Uterus (tissue), 4 donors: ENCODE measurements around the gene EVL. TPM values are rescaled to one million over a fixed set of nuclear protein-coding genes. Genes with fewer than 3 reads are reported as not detected.

Experiments
- DNase-seq, 2 donors: peaks; one replicate each; pipeline ENCODE4 v3.0.0-alpha.2; 2019 to 2020
- H3K27ac ChIP-seq, 2 donors: fragments of 200-600 bp; sonication (generic); 1 replicate in 1 of 2; 2 replicates in 1 of 2; pipeline ENCODE4 v1.5.1; 2016 to 2018
- H3K27me3 ChIP-seq, 2 donors: fragments of 200-600 bp; sonication (generic); one replicate each; pipeline ENCODE4 v1.5.1; 2018 to 2019; ENCODE audit warnings: control low read depth in 1 of 2
- H3K36me3 ChIP-seq, 2 donors: fragments of 200-600 bp; sonication (generic); one replicate each; pipeline ENCODE4 v1.5.1; 2019; ENCODE audit warnings: control low read depth in 1 of 2
- H3K4me1 ChIP-seq, 2 donors: fragments of 200-600 bp; sonication (generic); one replicate each; pipeline ENCODE4 v1.5.1; 2018 to 2019; ENCODE audit warnings: control low read depth in 1 of 2
- H3K4me3 ChIP-seq, 2 donors: fragments of 200-600 bp; sonication (generic); 1 replicate in 1 of 2; 2 replicates in 1 of 2; pipeline ENCODE4 v1.5.1; 2018 to 2019; ENCODE audit warnings: mild to moderate bottlenecking in 1 of 2
- H3K9me3 ChIP-seq, 2 donors: fragments of 200-600 bp; sonication (generic); one replicate each; pipeline ENCODE4 v1.5.1; 2019; ENCODE audit warnings: control low read depth in 1 of 2
- POLR2A ChIP-seq, 2 donors: fragments of 450-650 bp; IDR thresholded peaks; one replicate each; pipeline ENCODE4 v1.6.1; 2016; ENCODE audit warnings: antibody characterized with exemption in 2 of 2, mild to moderate bottlenecking in 1 of 2, moderate library complexity in 1 of 2
- intact Hi-C: fragments of 100-400 bp; cut with DNase I; formaldehyde crosslinking; loops from one replicate; pipeline ENCODE4 v1.15.1; 2023; ENCODE audit warnings: low total_unique reads
- total RNA-seq, 4 donors: library from RNA; depleted of rRNA in 3 of 4; stranded (reverse); fragments of >200 nt in 3 of 4; gene quantifications; one replicate each; pipeline versions ENCODE4 v1.1.0 to v1.2.4, GENCODE V29; 2014 to 2023
- TF ChIP-seq, protein P1 (sequence below), 4 experiments: fragments of 200-600 bp in 2 of 4; fragments of 450-650 bp in 2 of 4; sonication (generic) in 2 of 4; IDR thresholded peaks; one replicate each; pipeline ENCODE4 v1.5.1; 2016 to 2019; ENCODE audit warnings: antibody characterized with exemption in 4 of 4, mild to moderate bottlenecking in 2 of 4, moderate library complexity in 1 of 4
- donor health status: DM: yes; HTN: yes; CAD: no.

EVL gene
- total RNA-seq, 4 donors from 2014 or later: 22.1 to 133 (median 67.5) TPM

DNA sequence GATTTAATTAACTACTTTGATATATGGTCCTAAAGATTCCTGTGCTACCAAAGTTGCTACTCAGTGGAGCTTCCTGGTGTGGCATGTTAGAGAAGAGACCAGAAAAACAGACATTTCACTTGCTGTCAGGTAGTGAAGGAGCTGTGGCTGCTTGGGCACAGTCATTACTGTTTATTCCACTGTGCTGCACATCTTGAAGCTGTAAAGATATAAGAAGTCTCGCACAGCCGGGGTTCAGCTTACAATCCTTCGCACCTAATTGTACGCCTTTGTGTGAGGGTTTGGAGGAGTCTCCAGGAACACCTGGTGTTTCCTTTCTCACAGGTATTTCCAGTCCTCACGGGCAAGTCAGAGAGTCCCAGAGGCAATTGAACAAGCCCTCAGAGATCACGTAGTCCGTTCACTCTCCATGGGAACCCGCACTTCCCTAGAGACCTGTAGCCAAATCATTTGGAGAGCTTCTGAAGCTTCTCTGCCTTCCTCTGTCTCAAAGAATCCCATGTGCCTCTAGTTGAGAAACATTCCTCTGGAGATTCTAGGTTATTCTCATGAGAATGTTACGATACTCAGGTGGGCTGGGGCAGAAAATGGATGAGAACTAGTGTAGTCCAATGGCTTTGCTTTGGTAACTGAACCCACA, 4.1 kb downstream of the EVL start:
- H3K27ac ChIP-seq: no peak overlapping the region
- TF ChIP-seq, protein P1, sequence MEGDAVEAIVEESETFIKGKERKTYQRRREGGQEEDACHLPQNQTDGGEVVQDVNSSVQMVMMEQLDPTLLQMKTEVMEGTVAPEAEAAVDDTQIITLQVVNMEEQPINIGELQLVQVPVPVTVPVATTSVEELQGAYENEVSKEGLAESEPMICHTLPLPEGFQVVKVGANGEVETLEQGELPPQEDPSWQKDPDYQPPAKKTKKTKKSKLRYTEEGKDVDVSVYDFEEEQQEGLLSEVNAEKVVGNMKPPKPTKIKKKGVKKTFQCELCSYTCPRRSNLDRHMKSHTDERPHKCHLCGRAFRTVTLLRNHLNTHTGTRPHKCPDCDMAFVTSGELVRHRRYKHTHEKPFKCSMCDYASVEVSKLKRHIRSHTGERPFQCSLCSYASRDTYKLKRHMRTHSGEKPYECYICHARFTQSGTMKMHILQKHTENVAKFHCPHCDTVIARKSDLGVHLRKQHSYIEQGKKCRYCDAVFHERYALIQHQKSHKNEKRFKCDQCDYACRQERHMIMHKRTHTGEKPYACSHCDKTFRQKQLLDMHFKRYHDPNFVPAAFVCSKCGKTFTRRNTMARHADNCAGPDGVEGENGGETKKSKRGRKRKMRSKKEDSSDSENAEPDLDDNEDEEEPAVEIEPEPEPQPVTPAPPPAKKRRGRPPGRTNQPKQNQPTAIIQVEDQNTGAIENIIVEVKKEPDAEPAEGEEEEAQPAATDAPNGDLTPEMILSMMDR (IDR thresholded peaks at IDR 0.05): no peak
- no peak for TF ChIP-seq POLR2A (IDR thresholded peaks at IDR 0.05)
- no peaks in the 10 kb centered on the region for H3K4me1 ChIP-seq
- DNase-seq: no peak
- no peaks in the 10 kb centered on the region for H3K9me3 ChIP-seq
- no peak overlapping the region for H3K4me3 ChIP-seq
- intact Hi-C loops: no loop called here
- no peaks in the 10 kb centered on the region for H3K27me3 ChIP-seq
- H3K36me3 ChIP-seq: no peaks in the 10 kb centered on the region

DNA sequence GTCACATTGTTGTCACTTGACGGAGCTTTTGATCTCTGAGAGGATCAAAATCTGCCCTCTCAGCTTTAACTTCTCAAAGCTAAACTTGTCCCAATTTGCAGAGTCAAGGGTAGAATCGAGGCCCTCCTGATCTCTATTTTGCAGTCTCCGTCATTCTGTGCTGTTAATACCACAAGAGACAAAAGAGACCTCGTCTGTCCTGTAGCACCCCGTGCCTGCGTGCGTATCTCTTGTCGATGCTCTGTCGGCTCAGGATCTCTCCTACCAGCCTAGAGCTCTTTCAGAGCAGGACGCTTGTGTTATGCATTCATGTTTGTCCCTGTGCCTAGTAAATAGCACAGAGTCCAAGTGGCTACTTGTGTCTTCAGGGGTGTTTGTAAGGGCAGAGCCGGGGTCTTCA, 5.1 kb downstream of the EVL start:
- Histone ChIP-seq H3K36me3 (no peaks in the 10 kb centered on the region), H3K27ac (no peak overlapping the region)

DNA sequence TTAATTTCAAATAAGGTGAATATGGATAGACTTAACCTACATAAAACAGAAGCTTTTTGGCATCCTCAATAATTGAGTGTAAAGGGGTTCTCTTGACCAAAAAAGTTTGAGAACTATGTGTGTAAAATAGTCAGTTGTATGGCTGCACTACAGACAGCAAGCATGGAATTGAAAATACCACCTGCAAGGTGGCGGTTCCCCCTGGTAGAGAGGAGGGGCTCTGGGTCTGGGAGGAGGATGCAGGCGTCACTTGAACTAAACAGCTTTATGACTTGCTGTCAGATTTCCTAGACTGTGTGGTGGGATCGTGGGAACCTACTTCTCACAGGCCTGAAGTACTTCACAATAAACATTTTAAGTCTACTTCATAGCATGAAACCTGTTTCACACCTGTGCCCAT, 6.3 kb downstream of the EVL start:
- H3K4me3 ChIP-seq: no peak overlapping the region
- no peaks in the 10 kb centered on the region for H3K9me3 ChIP-seq
- intact Hi-C loops: no loop called here
- no peaks in the 10 kb centered on the region for H3K27me3 ChIP-seq
- TF ChIP-seq POLR2A (IDR thresholded peaks at IDR 0.05): no peak
- TF ChIP-seq, protein P1 (IDR thresholded peaks at IDR 0.05): no peak
- H3K27ac ChIP-seq: no peak overlapping the region
- no peaks in the 10 kb centered on the region for H3K4me1 ChIP-seq
- no peaks in the 10 kb centered on the region for H3K36me3 ChIP-seq
- DNase-seq: no peak

More for the DNA sequence above, 5.1 kb downstream of the EVL start:
- Histone ChIP-seq H3K27me3 (no peaks in the 10 kb centered on the region), H3K4me1 (no peaks in the 10 kb centered on the region), H3K4me3 (no peak overlapping the region), H3K9me3 (no peaks in the 10 kb centered on the region)
- TF ChIP-seq POLR2A (IDR thresholded peaks at IDR 0.05): no peak
- TF ChIP-seq, protein P1 (IDR thresholded peaks at IDR 0.05): no peak
- no peak for DNase-seq
- intact Hi-C loops: no loop called here

DNA sequence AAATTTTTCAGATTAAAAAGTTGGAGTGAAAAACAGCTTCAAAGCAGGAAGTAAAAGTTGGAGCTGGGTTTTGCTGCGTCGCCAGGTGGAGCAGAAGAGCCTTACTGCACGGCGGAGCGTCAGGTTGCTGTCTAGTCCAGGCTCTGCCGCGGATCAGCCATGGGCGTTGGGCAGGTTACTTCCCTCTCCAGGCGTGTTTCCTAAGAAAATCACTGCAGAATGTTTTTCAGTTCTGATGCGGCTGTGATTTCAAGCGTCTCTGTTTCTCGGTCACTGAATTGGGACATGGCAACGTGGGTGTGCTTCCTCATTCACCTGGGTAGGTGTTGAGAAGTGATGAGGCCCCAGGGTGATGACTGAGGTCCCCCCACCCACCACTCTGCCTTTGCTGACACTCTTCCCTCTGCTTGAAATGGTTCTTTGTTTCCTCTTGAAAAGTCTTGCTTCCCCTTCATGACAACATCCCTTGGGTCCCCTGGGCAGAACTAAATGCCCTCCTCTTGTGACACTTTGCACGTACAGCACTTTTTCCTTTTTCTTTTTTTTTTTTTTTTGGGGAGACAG, 7.6 kb downstream of the EVL start:
- Histone ChIP-seq H3K4me3 (no peak overlapping the region), H3K27me3 (no peaks in the 10 kb centered on the region), H3K9me3 (no peaks in the 10 kb centered on the region), H3K27ac (no peak overlapping the region), H3K4me1 (no peaks in the 10 kb centered on the region), H3K36me3 (no peaks in the 10 kb centered on the region)
- no peak for DNase-seq
- intact Hi-C loops: no loop called here
- TF ChIP-seq, protein P1 (IDR thresholded peaks at IDR 0.05): no peak
- TF ChIP-seq POLR2A (IDR thresholded peaks at IDR 0.05): no peak

DNA sequence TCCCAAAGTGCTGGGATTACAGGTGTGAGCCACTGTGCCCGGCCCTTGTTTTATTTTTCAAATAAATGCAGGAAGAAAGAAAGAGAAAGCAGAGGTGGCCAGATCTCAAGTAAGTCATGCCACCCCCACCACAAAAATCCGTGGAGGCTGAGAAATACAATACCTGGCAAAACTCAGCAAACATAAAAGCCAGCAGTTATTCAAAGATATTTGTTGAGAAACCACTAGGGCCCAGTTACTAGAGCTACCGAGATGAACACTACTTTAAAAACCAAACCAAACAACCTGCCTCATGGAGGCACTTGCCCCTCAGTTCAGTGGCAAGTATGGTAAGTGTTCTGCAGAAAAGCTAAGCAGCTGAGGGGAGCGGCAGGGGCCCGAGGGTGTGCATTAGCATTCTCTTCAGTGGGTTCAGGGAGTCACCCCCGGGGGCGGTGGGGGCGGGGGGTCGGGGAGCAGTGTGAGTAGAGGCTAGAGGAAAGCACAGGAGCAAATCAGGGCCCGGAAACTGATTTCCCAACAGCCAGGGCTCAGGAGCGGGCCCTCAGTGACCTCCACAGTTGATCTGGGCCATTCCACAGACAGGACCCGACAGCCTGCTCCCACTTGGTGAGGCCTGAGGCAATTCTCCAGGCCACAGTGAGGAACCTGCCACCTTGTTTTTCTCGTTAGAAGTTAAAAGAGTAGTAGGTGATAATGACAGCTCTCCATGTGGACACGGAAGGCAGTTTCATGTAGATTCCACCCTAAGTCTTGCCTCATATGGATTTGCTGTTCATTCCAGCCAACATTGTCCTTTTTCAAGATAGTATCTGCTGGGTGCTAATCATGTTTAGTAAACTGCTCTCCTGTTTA, 8.6 kb downstream of the EVL start:
- intact Hi-C loops: no loop called here
- H3K27ac ChIP-seq: no peak overlapping the region

More for the DNA sequence above, 8.6 kb downstream of the EVL start:
- Histone ChIP-seq H3K27me3 (no peaks in the 10 kb centered on the region), H3K4me3 (no peak overlapping the region), H3K9me3 (no peaks in the 10 kb centered on the region), H3K36me3 (no peaks in the 10 kb centered on the region), H3K4me1 (no peaks in the 10 kb centered on the region)
- no peak for TF ChIP-seq POLR2A (IDR thresholded peaks at IDR 0.05)
- TF ChIP-seq, protein P1 (IDR thresholded peaks at IDR 0.05): no peak
- DNase-seq: no peak
